PFSK-1 (cell line): ENCODE measurements around the gene PTPRM.

Source experiments
- POLR2AphosphoS5 ChIP-seq: IDR thresholded peaks from 2 replicates; pipeline ENCODE4 v1.6.1; 2012; ENCODE audit warnings: low read depth, mild to moderate bottlenecking, control low read depth, low read length, moderate library complexity
- TAF1 ChIP-seq: IDR thresholded peaks from 2 replicates; pipeline ENCODE4 v1.6.1; 2012; ENCODE audit warnings: low read length, control low read depth, borderline replicate concordance; ENCODE audit not compliant: insufficient read depth
- TF ChIP-seq, protein P1 (sequence below), 2 experiments: IDR thresholded peaks; 2 replicates each; pipeline versions ENCODE4 v1.6.1 to v1.8.0; 2011 to 2012; ENCODE audit warnings: low read depth in 2 of 2, low read length in 2 of 2, control low read depth in 1 of 2, inconsistent platforms in 1 of 2, mild to moderate bottlenecking in 1 of 2, moderate library complexity in 1 of 2; ENCODE audit not compliant: insufficient read depth in 1 of 2

DNA sequence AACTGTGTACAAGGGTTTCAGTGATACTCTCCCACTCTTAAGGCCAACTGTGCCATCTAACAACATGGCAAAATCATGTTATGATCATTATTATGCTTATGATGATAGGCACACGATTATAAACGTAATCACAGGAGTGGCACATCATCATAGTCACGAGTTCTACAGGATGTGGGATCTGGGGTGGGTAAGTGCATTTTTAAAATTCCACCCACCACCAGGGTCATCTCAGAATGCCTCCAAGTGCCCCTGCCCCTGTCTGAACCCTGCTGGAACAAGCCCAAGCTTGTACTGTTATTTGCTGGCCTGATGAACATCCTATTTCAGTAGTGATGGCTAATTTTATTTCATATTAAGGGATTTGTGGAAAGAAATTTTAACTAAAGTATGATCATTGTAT is 117.8 kb downstream of the PTPRM start:
- TF ChIP-seq, protein P1, sequence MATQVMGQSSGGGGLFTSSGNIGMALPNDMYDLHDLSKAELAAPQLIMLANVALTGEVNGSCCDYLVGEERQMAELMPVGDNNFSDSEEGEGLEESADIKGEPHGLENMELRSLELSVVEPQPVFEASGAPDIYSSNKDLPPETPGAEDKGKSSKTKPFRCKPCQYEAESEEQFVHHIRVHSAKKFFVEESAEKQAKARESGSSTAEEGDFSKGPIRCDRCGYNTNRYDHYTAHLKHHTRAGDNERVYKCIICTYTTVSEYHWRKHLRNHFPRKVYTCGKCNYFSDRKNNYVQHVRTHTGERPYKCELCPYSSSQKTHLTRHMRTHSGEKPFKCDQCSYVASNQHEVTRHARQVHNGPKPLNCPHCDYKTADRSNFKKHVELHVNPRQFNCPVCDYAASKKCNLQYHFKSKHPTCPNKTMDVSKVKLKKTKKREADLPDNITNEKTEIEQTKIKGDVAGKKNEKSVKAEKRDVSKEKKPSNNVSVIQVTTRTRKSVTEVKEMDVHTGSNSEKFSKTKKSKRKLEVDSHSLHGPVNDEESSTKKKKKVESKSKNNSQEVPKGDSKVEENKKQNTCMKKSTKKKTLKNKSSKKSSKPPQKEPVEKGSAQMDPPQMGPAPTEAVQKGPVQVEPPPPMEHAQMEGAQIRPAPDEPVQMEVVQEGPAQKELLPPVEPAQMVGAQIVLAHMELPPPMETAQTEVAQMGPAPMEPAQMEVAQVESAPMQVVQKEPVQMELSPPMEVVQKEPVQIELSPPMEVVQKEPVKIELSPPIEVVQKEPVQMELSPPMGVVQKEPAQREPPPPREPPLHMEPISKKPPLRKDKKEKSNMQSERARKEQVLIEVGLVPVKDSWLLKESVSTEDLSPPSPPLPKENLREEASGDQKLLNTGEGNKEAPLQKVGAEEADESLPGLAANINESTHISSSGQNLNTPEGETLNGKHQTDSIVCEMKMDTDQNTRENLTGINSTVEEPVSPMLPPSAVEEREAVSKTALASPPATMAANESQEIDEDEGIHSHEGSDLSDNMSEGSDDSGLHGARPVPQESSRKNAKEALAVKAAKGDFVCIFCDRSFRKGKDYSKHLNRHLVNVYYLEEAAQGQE (IDR thresholded peaks at IDR 0.05; ENCODE audit: insufficient read depth in 1 of 2, low read depth in 2 of 2, low read length in 2 of 2): no peak
- TF ChIP-seq POLR2AphosphoS5 (no peak), TAF1 (no peak)
